Measurements from ENCODE around the gene TSSK2. TPM values are rescaled to one million over a fixed set of nuclear protein-coding genes. Genes with fewer than 3 reads are reported as not detected.

TSSK2 gene
- total RNA-seq, 1 donor, result not detected

DNA sequence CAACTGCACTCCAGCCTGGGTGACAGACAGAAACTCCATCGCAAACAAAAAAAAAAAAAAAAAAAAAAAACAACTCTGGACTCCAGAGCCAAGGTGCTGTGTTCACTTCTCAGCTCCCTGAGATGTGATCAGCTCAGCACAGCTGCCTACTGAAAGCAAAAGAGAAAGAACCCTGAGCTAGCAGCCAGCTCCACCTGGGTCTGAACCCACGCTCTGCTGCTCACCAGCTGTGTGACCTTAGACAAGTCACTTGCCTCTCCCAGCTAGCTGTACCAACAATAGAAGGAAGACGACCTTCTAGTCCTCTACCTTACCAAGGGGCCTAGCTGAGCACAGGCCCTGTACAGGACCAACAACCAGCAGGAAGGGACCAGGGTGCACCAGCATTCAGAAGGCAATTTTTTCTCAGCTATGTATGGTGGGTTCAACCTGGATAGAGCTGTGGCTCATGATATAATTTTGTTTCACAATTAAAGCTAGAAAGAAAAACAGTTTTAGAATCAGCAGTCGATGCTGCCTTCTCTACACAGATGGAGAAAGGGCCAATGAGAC, 12.7 kb upstream of the TSSK2 start:
- Histone ChIP-seq H3K27ac (ENCODE audit: low read depth, low read length) (no peak overlapping the region), H4K20me1 (ENCODE audit: insufficient read depth, low read length) (peaks cover 76% of the 10 kb centered on the region), H3K27me3 (ENCODE audit: insufficient read depth, low read length) (no peaks in the 10 kb centered on the region), H3K4me3 (ENCODE audit: insufficient read depth, low read length) (no peak overlapping the region), H3K36me3 (ENCODE audit: insufficient read depth, low read length) (no peaks in the 10 kb centered on the region), H3K79me2 (ENCODE audit: insufficient read depth, low read length) (peaks cover 84% of the 10 kb centered on the region), H3K4me2 (ENCODE audit: insufficient read depth, low read length) (no peak overlapping the region), H3K4me1 (ENCODE audit: insufficient read depth, low read length) (peaks cover 16% of the 10 kb centered on the region), H3K9me3 (ENCODE audit: low read depth, low read length) (no peaks in the 10 kb centered on the region), H2AFZ (ENCODE audit: low read length) (no peak overlapping the region)
- TF ChIP-seq, protein P1, sequence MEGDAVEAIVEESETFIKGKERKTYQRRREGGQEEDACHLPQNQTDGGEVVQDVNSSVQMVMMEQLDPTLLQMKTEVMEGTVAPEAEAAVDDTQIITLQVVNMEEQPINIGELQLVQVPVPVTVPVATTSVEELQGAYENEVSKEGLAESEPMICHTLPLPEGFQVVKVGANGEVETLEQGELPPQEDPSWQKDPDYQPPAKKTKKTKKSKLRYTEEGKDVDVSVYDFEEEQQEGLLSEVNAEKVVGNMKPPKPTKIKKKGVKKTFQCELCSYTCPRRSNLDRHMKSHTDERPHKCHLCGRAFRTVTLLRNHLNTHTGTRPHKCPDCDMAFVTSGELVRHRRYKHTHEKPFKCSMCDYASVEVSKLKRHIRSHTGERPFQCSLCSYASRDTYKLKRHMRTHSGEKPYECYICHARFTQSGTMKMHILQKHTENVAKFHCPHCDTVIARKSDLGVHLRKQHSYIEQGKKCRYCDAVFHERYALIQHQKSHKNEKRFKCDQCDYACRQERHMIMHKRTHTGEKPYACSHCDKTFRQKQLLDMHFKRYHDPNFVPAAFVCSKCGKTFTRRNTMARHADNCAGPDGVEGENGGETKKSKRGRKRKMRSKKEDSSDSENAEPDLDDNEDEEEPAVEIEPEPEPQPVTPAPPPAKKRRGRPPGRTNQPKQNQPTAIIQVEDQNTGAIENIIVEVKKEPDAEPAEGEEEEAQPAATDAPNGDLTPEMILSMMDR (IDR thresholded peaks at IDR 0.05; ENCODE audit: extremely low read depth, low read depth, low read length), result no peak
- DNase-seq (ENCODE audit: insufficient read length, low spot score, missing footprints), result peak; percentile 48

DNA sequence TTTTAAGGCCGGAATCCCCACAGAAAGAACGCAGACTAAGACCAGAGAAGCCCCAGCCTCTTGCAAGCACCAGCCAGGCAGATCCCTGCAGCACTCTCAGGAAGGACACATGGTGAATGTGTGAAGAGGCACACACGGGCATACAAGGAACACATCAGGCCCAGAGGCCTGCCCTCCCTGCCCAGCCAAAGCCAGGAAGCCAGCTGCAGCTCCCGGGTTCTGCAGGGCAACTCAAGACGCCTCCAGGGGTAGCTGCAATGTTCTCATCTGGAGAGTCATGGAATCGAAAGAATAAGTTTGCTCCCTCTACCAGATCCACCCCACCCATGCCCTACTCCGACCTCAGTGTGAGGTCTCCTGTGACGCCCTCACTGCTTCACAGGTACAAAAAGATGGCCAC, 11.2 kb upstream of the TSSK2 start:
- Histone ChIP-seq H3K4me3 (ENCODE audit: insufficient read depth, low read length) (no peak overlapping the region), H4K20me1 (ENCODE audit: insufficient read depth, low read length) (peaks cover 65% of the 10 kb centered on the region), H3K4me1 (ENCODE audit: insufficient read depth, low read length) (peaks cover 16% of the 10 kb centered on the region), H3K27ac (ENCODE audit: low read depth, low read length) (no peak overlapping the region), H3K36me3 (ENCODE audit: insufficient read depth, low read length) (no peaks in the 10 kb centered on the region), H3K9me3 (ENCODE audit: low read depth, low read length) (no peaks in the 10 kb centered on the region), H2AFZ (ENCODE audit: low read length) (no peak overlapping the region), H3K4me2 (ENCODE audit: insufficient read depth, low read length) (no peak overlapping the region), H3K79me2 (ENCODE audit: insufficient read depth, low read length) (peaks cover 72% of the 10 kb centered on the region), H3K27me3 (ENCODE audit: insufficient read depth, low read length) (no peaks in the 10 kb centered on the region)
- TF ChIP-seq, protein P1 (IDR thresholded peaks at IDR 0.05; ENCODE audit: extremely low read depth, low read depth, low read length), result no peak
- DNase-seq (ENCODE audit: insufficient read length, low spot score, missing footprints), result peak; percentile 66

DNA sequence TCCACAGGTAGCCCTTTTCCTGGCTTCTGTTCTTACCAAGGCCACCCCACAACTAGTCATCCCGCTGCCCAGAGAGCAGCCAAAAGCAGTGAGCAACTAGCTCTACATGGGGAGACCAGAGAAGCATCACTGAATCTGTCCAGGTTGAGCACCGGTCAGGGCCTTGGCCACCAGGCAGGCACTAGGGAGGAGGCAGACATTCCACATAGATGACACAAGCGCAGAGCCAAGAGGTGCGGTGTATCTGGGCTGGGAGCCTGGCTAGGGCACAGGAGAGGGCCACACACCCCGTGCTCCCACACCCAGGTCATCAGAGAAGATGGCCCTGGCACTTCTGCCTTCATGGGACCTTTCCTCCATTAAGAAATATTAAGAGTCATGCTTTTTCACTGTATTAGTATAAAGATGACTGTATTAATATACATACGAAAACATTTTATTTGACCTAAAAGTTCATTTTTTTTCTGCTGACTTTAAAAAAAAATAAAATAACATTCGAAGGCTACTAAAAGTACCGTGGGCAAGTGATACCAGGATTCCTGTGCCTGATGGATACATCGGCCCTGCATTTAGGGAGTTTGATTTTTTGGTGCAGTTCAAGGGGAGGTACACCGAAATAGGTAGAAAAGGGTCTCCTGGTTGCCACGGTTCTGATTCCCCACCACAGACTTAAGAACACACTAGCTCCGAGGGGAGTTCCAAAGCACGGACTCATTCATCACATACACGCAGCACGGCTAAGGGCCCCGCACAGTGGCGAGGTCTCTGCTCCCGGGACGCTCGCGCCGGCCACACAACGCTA, 10.1 kb upstream of the TSSK2 start:
- TF ChIP-seq, protein P1 (IDR thresholded peaks at IDR 0.05; ENCODE audit: extremely low read depth, low read depth, low read length), result no peak
- peak overlapping the region; percentile 96 for H3K4me2 ChIP-seq (ENCODE audit: insufficient read depth, low read length)
- H3K36me3 ChIP-seq (ENCODE audit: insufficient read depth, low read length), result no peaks in the 10 kb centered on the region
- peak overlapping the region; percentile 92 for H3K4me3 ChIP-seq (ENCODE audit: insufficient read depth, low read length)
- H4K20me1 ChIP-seq (ENCODE audit: insufficient read depth, low read length), result peaks cover 54% of the 10 kb centered on the region
- peaks cover 61% of the 10 kb centered on the region for H3K79me2 ChIP-seq (ENCODE audit: insufficient read depth, low read length)
- H3K9me3 ChIP-seq (ENCODE audit: low read depth, low read length), result no peaks in the 10 kb centered on the region
- H3K27ac ChIP-seq (ENCODE audit: low read depth, low read length), result peak overlapping the region; percentile 68
- peak overlapping the region; percentile 82 for H2AFZ ChIP-seq (ENCODE audit: low read length)
- DNase-seq (ENCODE audit: insufficient read length, low spot score, missing footprints), result peak; percentile 94
- H3K27me3 ChIP-seq (ENCODE audit: insufficient read depth, low read length), result no peaks in the 10 kb centered on the region
- H3K4me1 ChIP-seq (ENCODE audit: insufficient read depth, low read length), result peaks cover 16% of the 10 kb centered on the region

DNA sequence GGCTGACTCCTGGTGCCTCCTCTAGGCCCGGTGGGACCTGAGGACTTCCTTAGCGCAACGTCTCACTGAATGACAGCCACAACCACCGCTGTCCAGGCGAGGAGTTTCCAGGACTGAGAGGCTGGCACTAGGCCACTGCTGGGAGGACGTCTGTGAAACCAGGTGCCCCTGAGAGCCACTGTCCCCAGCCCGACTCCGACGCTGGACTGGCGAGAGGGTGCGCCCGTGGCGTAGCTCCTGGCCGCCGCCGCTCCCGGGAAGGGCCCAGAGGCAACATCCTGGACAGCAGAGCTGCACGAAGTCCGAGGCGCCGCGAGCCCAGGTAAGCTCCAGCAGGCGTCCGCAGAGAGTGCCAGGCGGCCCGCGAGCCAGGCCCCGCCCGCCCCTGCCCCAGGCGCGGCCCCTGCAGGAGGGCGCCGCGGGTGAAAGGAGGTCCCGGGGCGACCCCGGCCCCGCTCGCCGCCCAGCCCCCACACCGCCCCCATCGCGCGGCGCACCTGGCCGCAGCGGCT, 9.4 kb upstream of the TSSK2 start:
- peak; percentile 94 for DNase-seq (ENCODE audit: insufficient read length, low spot score, missing footprints)
- Histone ChIP-seq H3K36me3 (ENCODE audit: insufficient read depth, low read length) (no peaks in the 10 kb centered on the region), H3K4me3 (ENCODE audit: insufficient read depth, low read length) (peak overlapping the region; percentile 92), H3K4me1 (ENCODE audit: insufficient read depth, low read length) (peaks cover 16% of the 10 kb centered on the region), H2AFZ (ENCODE audit: low read length) (peak overlapping the region; percentile 91), H3K79me2 (ENCODE audit: insufficient read depth, low read length) (peaks cover 55% of the 10 kb centered on the region), H3K4me2 (ENCODE audit: insufficient read depth, low read length) (peak overlapping the region; percentile 96), H3K9me3 (ENCODE audit: low read depth, low read length) (no peaks in the 10 kb centered on the region), H3K27me3 (ENCODE audit: insufficient read depth, low read length) (no peaks in the 10 kb centered on the region), H3K27ac (ENCODE audit: low read depth, low read length) (peak overlapping the region; percentile 71), H4K20me1 (ENCODE audit: insufficient read depth, low read length) (peaks cover 48% of the 10 kb centered on the region)
- TF ChIP-seq, protein P1 (IDR thresholded peaks at IDR 0.05; ENCODE audit: extremely low read depth, low read depth, low read length), result no peak

Measured in osteoblast (primary cell).